ENCODE results near the gene GRXCR1. TPM values are rescaled to one million over a fixed set of nuclear protein-coding genes. Genes with fewer than 3 reads are reported as not detected.

Gene GRXCR1
- total and polyA plus RNA-seq, 2 of the 4 experiments (the other 2 are of a cell fraction): not detected

DNA sequence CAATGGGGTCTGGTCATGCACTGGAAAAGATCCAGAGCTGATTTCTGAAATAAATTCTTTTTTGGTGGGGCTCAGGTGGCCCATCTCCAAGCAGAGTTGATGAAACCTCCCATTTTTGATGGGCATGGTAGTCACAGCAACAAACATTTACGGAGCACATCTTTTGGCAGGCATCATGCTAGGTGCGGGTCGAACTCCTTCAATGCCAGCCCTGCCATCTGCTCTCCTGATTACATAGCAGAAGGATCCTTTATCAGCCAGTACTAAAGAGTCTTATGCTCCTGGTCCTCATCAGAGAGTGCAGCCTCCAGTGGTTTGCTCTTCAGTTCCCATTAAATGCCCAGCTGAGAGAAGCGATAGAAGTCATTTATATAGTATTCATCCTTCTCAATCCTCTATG, 121.7 kb downstream of the GRXCR1 start:
- ChIA-PET CTCF (interaction anchor here (0.7 kb wide), 1 partner anchor 17 kb away, joined by 3 read pairs; no protein-coding TSS in a partner anchor), POLR2A (ENCODE audit: unreplicated experiment) (no interaction called here)
- H2AFZ ChIP-seq (replicated peaks; ENCODE audit: low read length, poor library complexity): no peak overlapping the region
- intact Hi-C loops (cut with micrococcal nuclease) (no loop called here), dilution Hi-C loops (cut with HindIII; ENCODE audit: low sequenced_read_pairs, unreplicated experiment) (no loop called here), in situ Hi-C loops (cut with MboI; ENCODE audit: low sequenced_read_pairs) (no loop called here)
- H4K8ac ChIP-seq (ENCODE audit: low read depth in 2 of 2, low read length in 2 of 2): no peak overlapping the region
- no peak overlapping the region for H2BK120ac ChIP-seq (ENCODE audit: low read depth, low read length)
- no peaks in the 10 kb centered on the region for H4K20me1 ChIP-seq (ENCODE audit: insufficient read depth, low read length)
- H3K18ac ChIP-seq (ENCODE audit: low read depth, low read length): no peak overlapping the region
- H3K14ac ChIP-seq (replicated peaks; ENCODE audit: low read depth, low read length): no peak overlapping the region
- DNase-seq: no peak
- no peak overlapping the region for H3K23ac ChIP-seq (ENCODE audit: low read depth, low read length)
- no peak overlapping the region for H3K9ac ChIP-seq (ENCODE audit: low read depth, low read length)
- H3K4ac ChIP-seq (ENCODE audit: low read depth, low read length): no peak overlapping the region
- BruUV-seq (replicated peaks): no TSS peak
- H2AK5ac ChIP-seq (ENCODE audit: low read depth, low read length): no peak overlapping the region
- H2BK20ac ChIP-seq (ENCODE audit: low read depth, low read length): no peak overlapping the region
- H3K4me3 ChIP-seq (ENCODE audit: insufficient read depth, low read depth, low read length): no peak overlapping the region
- no peaks in the 10 kb centered on the region for H3K4me1 ChIP-seq (ENCODE audit: control insufficient read depth, insufficient read depth, low read length)
- no peak overlapping the region for H2BK5ac ChIP-seq (ENCODE audit: low read depth, low read length, poor library complexity, severe bottlenecking)
- H4K91ac ChIP-seq (ENCODE audit: insufficient read depth, low read depth, low read length): no peak overlapping the region
- no peak overlapping the region for H4K5ac ChIP-seq (ENCODE audit: low read depth, low read length)
- no peak overlapping the region for H3K56ac ChIP-seq (ENCODE audit: extremely low read depth, insufficient read depth, low read length)
- no peaks in the 10 kb centered on the region for H3K79me1 ChIP-seq (ENCODE audit: low read depth in 1 of 2, low read length in 2 of 2)
- TF ChIP-seq SMC3 (IDR thresholded peaks at IDR 0.05; ENCODE audit: low read depth, low read length) (no peak), MXI1 (IDR thresholded peaks at IDR 0.05; ENCODE audit: borderline replicate concordance, low read depth, low read length) (no peak), POLR2A (IDR thresholded peaks at IDR 0.05; ENCODE audit: low read depth, low read length) (no peak), RCOR1 (IDR thresholded peaks at IDR 0.05; ENCODE audit: insufficient replicate concordance, low read length) (no peak)
- TF ChIP-seq, protein P1, sequence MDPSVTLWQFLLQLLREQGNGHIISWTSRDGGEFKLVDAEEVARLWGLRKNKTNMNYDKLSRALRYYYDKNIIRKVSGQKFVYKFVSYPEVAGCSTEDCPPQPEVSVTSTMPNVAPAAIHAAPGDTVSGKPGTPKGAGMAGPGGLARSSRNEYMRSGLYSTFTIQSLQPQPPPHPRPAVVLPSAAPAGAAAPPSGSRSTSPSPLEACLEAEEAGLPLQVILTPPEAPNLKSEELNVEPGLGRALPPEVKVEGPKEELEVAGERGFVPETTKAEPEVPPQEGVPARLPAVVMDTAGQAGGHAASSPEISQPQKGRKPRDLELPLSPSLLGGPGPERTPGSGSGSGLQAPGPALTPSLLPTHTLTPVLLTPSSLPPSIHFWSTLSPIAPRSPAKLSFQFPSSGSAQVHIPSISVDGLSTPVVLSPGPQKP (IDR thresholded peaks at IDR 0.05; ENCODE audit: borderline replicate concordance, low read depth, low read length): no peak
- H3K9me3 ChIP-seq (ENCODE audit: control insufficient read depth, insufficient read depth, low read length): peaks cover 4% of the 10 kb centered on the region; the same call in 1 of the 2 replicates
- ATAC-seq (ENCODE audit: low read depth): no peak
- H3K36me3 ChIP-seq (ENCODE audit: control insufficient read depth, insufficient read depth, low read length): no peaks in the 10 kb centered on the region
- no peak overlapping the region for H3K27ac ChIP-seq (ENCODE audit: insufficient read depth, low read length)
- H3K9me1 ChIP-seq (ENCODE audit: insufficient read depth, low read length): no peaks in the 10 kb centered on the region
- WGBS, 2 experiments (ENCODE audit: extremely low coverage in 2 of 2, insufficient read length in 1 of 2): no CpG with 5 or more reads among the region's 4 CpGs
- no peaks in the 10 kb centered on the region for H3K27me3 ChIP-seq (ENCODE audit: control insufficient read depth, insufficient read depth, low read length)
- H2BK15ac ChIP-seq (ENCODE audit: low read depth, low read length): no peak overlapping the region
- no peak overlapping the region for H3K4me2 ChIP-seq (ENCODE audit: low read depth, low read length)
- H2AK9ac ChIP-seq (replicated peaks; ENCODE audit: low read depth, low read length, poor library complexity): no peak overlapping the region

All from IMR-90 (cell line).